ENCODE measurements around the gene CCDC190. TPM values are rescaled to one million over a fixed set of nuclear protein-coding genes. Genes with fewer than 3 reads are reported as not detected.
A peak's percentile ranks its signal among the peaks of the same experiment; 100 is the strongest.

Gene CCDC190
- total and polyA plus RNA-seq, 2 of the 8 experiments (the other 6 are each of a cell fraction or from before 2014, with no cell fraction given), result not detected

- Histone ChIP-seq H3K27ac (ENCODE audit: low read depth, low read length) (no peak overlapping the region), H3K56ac (replicated peaks; ENCODE audit: insufficient read length, low read depth, low read length) (no peak overlapping the region), H3K79me2 (ENCODE audit: control insufficient read depth in 1 of 2, insufficient read depth in 2 of 2, low read length in 2 of 2) (no peaks in the 10 kb centered on the region), H4K91ac (replicated peaks; ENCODE audit: insufficient read length, low read length) (no peak overlapping the region), H2AK5ac (ENCODE audit: low read depth, low read length) (no peak overlapping the region), H3K4me3 (ENCODE audit: extremely low read depth in 1 of 4, insufficient read depth in 2 of 4, low read depth in 3 of 4, low read length in 4 of 4) (no peak overlapping the region), H4K20me1 (replicated peaks in 1 of 2; ENCODE audit: control insufficient read depth in 1 of 2, insufficient read depth in 2 of 2, low read length in 2 of 2) (no peaks in the 10 kb centered on the region), H3K79me1 (ENCODE audit: low read depth, low read length) (no peaks in the 10 kb centered on the region), H3K14ac (ENCODE audit: insufficient read length) (no peak overlapping the region), H3K4ac (replicated peaks; ENCODE audit: insufficient read length, low read depth, low read length) (no peak overlapping the region), H3K23ac (ENCODE audit: insufficient read length) (no peak overlapping the region), H2AFZ (ENCODE audit: low read length) (peak overlapping the region; percentile 92; the same call in 1 of the 2 replicates), H3K9ac (replicated peaks in 1 of 4; ENCODE audit: extremely low read depth in 1 of 4, low read depth in 3 of 4, low read length in 3 of 4) (no peak overlapping the region), H2BK20ac (ENCODE audit: low read length) (no peak overlapping the region), H2BK15ac (ENCODE audit: low read length) (no peak overlapping the region), H2BK120ac (replicated peaks; ENCODE audit: low read depth, low read length) (no peak overlapping the region), H3K36me3 (ENCODE audit: control insufficient read depth in 2 of 4, insufficient read depth in 4 of 4, low read length in 3 of 4) (no peaks in the 10 kb centered on the region), H4K5ac (ENCODE audit: insufficient read length, low read depth, low read length) (no peak overlapping the region), H3K18ac (ENCODE audit: extremely low read depth, low read length) (no peak overlapping the region), H2BK5ac (ENCODE audit: low read depth, low read length) (no peak overlapping the region), H2BK12ac (ENCODE audit: low read depth, low read length) (no peak overlapping the region), H4K8ac (ENCODE audit: extremely low read depth, insufficient read depth, low read length) (no peak overlapping the region), H3K4me1 (replicated peaks in 1 of 4; ENCODE audit: control insufficient read depth in 3 of 4, insufficient read depth in 4 of 4, low read length in 3 of 4) (no peaks in the 10 kb centered on the region), H3K9me3 (ENCODE audit: insufficient read depth in 2 of 2, low read depth in 1 of 2, low read length in 1 of 2) (no peaks in the 10 kb centered on the region), H3K27me3 (replicated peaks in 1 of 4; ENCODE audit: control insufficient read depth in 3 of 4, extremely low read depth in 1 of 4, insufficient read depth in 3 of 4, low read length in 3 of 4) (no peaks in the 10 kb centered on the region), H3K23me2 (ENCODE audit: low read depth, low read length) (no peaks in the 10 kb centered on the region; the same call in 1 of the 2 replicates), H3K4me2 (ENCODE audit: insufficient read depth in 1 of 2, low read depth in 2 of 2, low read length in 2 of 2) (no peak overlapping the region)
- 82% methylated on average over 3 of the region's 3 CpGs; no CpG with 5 or more reads in 1 of the 2 experiments for WGBS, 2 experiments (ENCODE audit: extremely low coverage in 1 of 2, insufficient coverage in 1 of 2, insufficient read length in 1 of 2, insufficient replicate concordance in 2 of 2, low coverage in 1 of 2, low lambda C conversion rate in 2 of 2, missing lambda C conversion rate in 1 of 2)
- CTCF ChIA-PET (ENCODE audit: partially characterized antibody), result interaction anchor here (0.7 to 2.1 kb wide), 4 partner anchors 11 to 412 kb away, joined by 3 to 8 read pairs (median 3); no protein-coding TSS in a partner anchor
- no peak for FAIRE-seq
- DNase-seq (ENCODE audit: low read depth in 1 of 2, low spot score in 2 of 2), result no peak
- POLR2A ChIA-PET (ENCODE audit: partially characterized antibody), result no interaction called here
- TF ChIP-seq, protein P1, sequence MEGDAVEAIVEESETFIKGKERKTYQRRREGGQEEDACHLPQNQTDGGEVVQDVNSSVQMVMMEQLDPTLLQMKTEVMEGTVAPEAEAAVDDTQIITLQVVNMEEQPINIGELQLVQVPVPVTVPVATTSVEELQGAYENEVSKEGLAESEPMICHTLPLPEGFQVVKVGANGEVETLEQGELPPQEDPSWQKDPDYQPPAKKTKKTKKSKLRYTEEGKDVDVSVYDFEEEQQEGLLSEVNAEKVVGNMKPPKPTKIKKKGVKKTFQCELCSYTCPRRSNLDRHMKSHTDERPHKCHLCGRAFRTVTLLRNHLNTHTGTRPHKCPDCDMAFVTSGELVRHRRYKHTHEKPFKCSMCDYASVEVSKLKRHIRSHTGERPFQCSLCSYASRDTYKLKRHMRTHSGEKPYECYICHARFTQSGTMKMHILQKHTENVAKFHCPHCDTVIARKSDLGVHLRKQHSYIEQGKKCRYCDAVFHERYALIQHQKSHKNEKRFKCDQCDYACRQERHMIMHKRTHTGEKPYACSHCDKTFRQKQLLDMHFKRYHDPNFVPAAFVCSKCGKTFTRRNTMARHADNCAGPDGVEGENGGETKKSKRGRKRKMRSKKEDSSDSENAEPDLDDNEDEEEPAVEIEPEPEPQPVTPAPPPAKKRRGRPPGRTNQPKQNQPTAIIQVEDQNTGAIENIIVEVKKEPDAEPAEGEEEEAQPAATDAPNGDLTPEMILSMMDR (IDR thresholded peaks at IDR 0.05; ENCODE audit: control extremely low read depth in 1 of 3, insufficient read depth in 1 of 3, low read depth in 1 of 3, low read length in 3 of 3), result no peak
- no peak for TF ChIP-seq CTBP2 (IDR thresholded peaks at IDR 0.05; ENCODE audit: borderline replicate concordance, insufficient read depth, insufficient read length, low read length)
- TF ChIP-seq ATF3 (IDR thresholded peaks at IDR 0.05; ENCODE audit: insufficient read depth, low read depth, low read length), result no peak
- TF ChIP-seq TBP (IDR thresholded peaks at IDR 0.05; ENCODE audit: low read depth, low read length), result no peak
- TF ChIP-seq RFX5 (IDR thresholded peaks at IDR 0.05; ENCODE audit: borderline replicate concordance, low read depth, low read length), result no peak
- no peak for TF ChIP-seq TAF1 (IDR thresholded peaks at IDR 0.05; ENCODE audit: low read depth, low read length)
- no peak for TF ChIP-seq CHD1 (IDR thresholded peaks at IDR 0.05; ENCODE audit: low read depth, low read length)
- TF ChIP-seq SAP30 (IDR thresholded peaks at IDR 0.05; ENCODE audit: insufficient read depth, insufficient replicate concordance, low read length), result no peak
- no peak for TF ChIP-seq USF2 (IDR thresholded peaks at IDR 0.05; ENCODE audit: low read length)
These were observed 43.0 kb upstream of the CCDC190 start for GRCh38 chr1:162904023-162904422.
